GM18861 (cell line): Measurements from ENCODE around the gene CD63.

Experiments used
- ATAC-seq: cut with Tn5 transposase; IDR thresholded peaks from one replicate; pipeline ENCODE4 v1.9.1; 2021; ENCODE audit not compliant: unreplicated experiment

The CD63 gene

GRCh38 chr12:55692631-55693322, 36.0 kb downstream of the CD63 start:
- ATAC-seq: no peak

GRCh38 chr12:55688716-55689655, 39.8 kb downstream of the CD63 start:
- ATAC-seq: no peak

- ATAC-seq: no peak
Measured at GRCh38 chr12:55687746-55688145, 41.1 kb downstream of the CD63 start.

- ATAC-seq: no peak
Measured at GRCh38 chr12:55686366-55687010, 42.3 kb downstream of the CD63 start.

GRCh38 chr12:55685671-55686070, 43.1 kb downstream of the CD63 start:
- ATAC-seq: no peak

- no peak for ATAC-seq
Measured at GRCh38 chr12:55684761-55685370, 43.9 kb downstream of the CD63 start.

- ATAC-seq: no peak
Measured at GRCh38 chr12:55683676-55684075, 45.1 kb downstream of the CD63 start.

GRCh38 chr12:55682087-55682796, 46.6 kb downstream of the CD63 start:
- ATAC-seq: no peak

GRCh38 chr12:55681142-55682077, 47.4 kb downstream of the CD63 start:
- no peak for ATAC-seq

GRCh38 chr12:55679691-55680090, 49.1 kb downstream of the CD63 start:
- ATAC-seq: no peak

GRCh38 chr12:55676707-55677106, 52.1 kb downstream of the CD63 start:
- no peak for ATAC-seq

- no peak for ATAC-seq
Measured at GRCh38 chr12:55675666-55676065, 53.1 kb downstream of the CD63 start.
